ENCODE measurements around the gene MLH3.

MLH3 gene

GRCh38 chr14:75067212-75067611 lies 15.9 kb upstream of the MLH3 start:
- no peak for DNase-seq

- no peak for DNase-seq
Measured at GRCh38 chr14:75066691-75067090, 15.4 kb upstream of the MLH3 start.

GRCh38 chr14:75064205-75064567 lies 12.9 kb upstream of the MLH3 start:
- no peak for DNase-seq

- DNase-seq, result peak; percentile 32 to 94 (median 84)
Measured at GRCh38 chr14:75063491-75064204, 12.4 kb upstream of the MLH3 start, which contains the start of gene ACYP1. Gene ACYP1, minus strand, starts transcription at chr14:75064024. Its CDS starts 471 bp downstream, at chr14:75063553.

- no peak for DNase-seq
Measured at GRCh38 chr14:75063013-75063412, 11.7 kb upstream of the MLH3 start.

GRCh38 chr14:75060420-75060819 lies 9.2 kb upstream of the MLH3 start:
- no peak for DNase-seq

GRCh38 chr14:75059642-75060041 lies 8.4 kb upstream of the MLH3 start:
- no peak for DNase-seq

GRCh38 chr14:75054421-75054820 lies 3.2 kb upstream of the MLH3 start:
- DNase-seq, result no peak

GRCh38 chr14:75053396-75054291 lies 2.4 kb upstream of the MLH3 start:
- DNase-seq, result no peak

- DNase-seq, result no peak
Measured at GRCh38 chr14:75051556-75051899, 261 bp upstream of the MLH3 start.

- DNase-seq, result no peak
Measured at GRCh38 chr14:75049731-75050201, 1.5 kb downstream of the MLH3 start.

GRCh38 chr14:75049136-75049535 lies 2.1 kb downstream of the MLH3 start:
- DNase-seq, result peak in 7 of 51 donors; percentile 4 to 49 (median 12)

- DNase-seq, result peak in 1 of 51 donors; percentile 48
Measured at GRCh38 chr14:75048101-75048500, 3.2 kb downstream of the MLH3 start.

GRCh38 chr14:75047506-75047905 lies 3.8 kb downstream of the MLH3 start:
- no peak for DNase-seq

GRCh38 chr14:75046899-75047298 lies 4.4 kb downstream of the MLH3 start:
- no peak for DNase-seq

GRCh38 chr14:75046275-75046674 lies 5.0 kb downstream of the MLH3 start:
- no peak for DNase-seq

- no peak for DNase-seq
Measured at GRCh38 chr14:75044752-75045151, 6.5 kb downstream of the MLH3 start.

- no peak for DNase-seq
Measured at GRCh38 chr14:75044322-75044721, 6.9 kb downstream of the MLH3 start.

GRCh38 chr14:75042035-75042434 lies 9.2 kb downstream of the MLH3 start:
- no peak for DNase-seq

GRCh38 chr14:75041613-75042012 lies 9.7 kb downstream of the MLH3 start:
- DNase-seq, result no peak

GRCh38 chr14:75040959-75041358 lies 10.3 kb downstream of the MLH3 start:
- no peak for DNase-seq

- DNase-seq, result no peak
Measured at GRCh38 chr14:75040507-75040906, 10.8 kb downstream of the MLH3 start.

- DNase-seq, result no peak
Measured at GRCh38 chr14:75032939-75033338, 18.3 kb downstream of the MLH3 start.
